AG10803 (cell line): ENCODE measurements around the gene CRIM1.

Experiments
- DNase-seq: peaks from one replicate; pipeline ENCODE4 v3.0.0; 2010; ENCODE audit warnings: low read depth
- H3K4me3 ChIP-seq: 2 replicates; pipeline ENCODE4 v1.5.1; 2011; ENCODE audit warnings: mild to moderate bottlenecking, low read length, control low read depth
- CTCF ChIP-seq: conservative IDR thresholded peaks from 2 replicates; pipeline ENCODE4 v1.5.1; 2011; ENCODE audit warnings: mild to moderate bottlenecking, low read length, control low read depth, inconsistent platforms

CRIM1 gene

GRCh38 chr2:36493306-36493705, 137.7 kb downstream of the CRIM1 start:
- DNase-seq, result no peak
- no peak overlapping the region for H3K4me3 ChIP-seq
- TF ChIP-seq CTCF, result no peak

- H3K4me3 ChIP-seq, result no peak overlapping the region
- TF ChIP-seq CTCF, result no peak
- DNase-seq, result no peak
Measured at GRCh38 chr2:36497570-36498163, 142.1 kb downstream of the CRIM1 start.

GRCh38 chr2:36499128-36499820, 143.7 kb downstream of the CRIM1 start:
- no peak for DNase-seq
- no peak overlapping the region for H3K4me3 ChIP-seq
- TF ChIP-seq CTCF, result no peak

GRCh38 chr2:36500072-36500471, 144.5 kb downstream of the CRIM1 start:
- no peak for TF ChIP-seq CTCF
- H3K4me3 ChIP-seq, result no peak overlapping the region
- DNase-seq, result no peak

GRCh38 chr2:36502081-36502480, 146.5 kb downstream of the CRIM1 start:
- DNase-seq, result no peak
- no peak for TF ChIP-seq CTCF
- H3K4me3 ChIP-seq, result no peak overlapping the region

- no peak overlapping the region for H3K4me3 ChIP-seq
- peak; percentile 93 for TF ChIP-seq CTCF
- peak; percentile 58 for DNase-seq
Measured at GRCh38 chr2:36507408-36507812, 151.8 kb downstream of the CRIM1 start.

GRCh38 chr2:36509075-36509474, 153.5 kb downstream of the CRIM1 start:
- H3K4me3 ChIP-seq, result no peak overlapping the region
- no peak for DNase-seq
- TF ChIP-seq CTCF, result no peak
